Astrocyte (in vitro differentiated cells and primary cell): Measurements from ENCODE around the gene UBR4.

Source experiments
- EZH2 ChIP-seq: IDR thresholded peaks from 2 replicates; pipeline ENCODE4 v1.6.1; 2012; ENCODE audit warnings: mild to moderate bottlenecking, low read length, inconsistent platforms; ENCODE audit not compliant: insufficient read depth
- TF ChIP-seq, protein P1 (sequence below): IDR thresholded peaks from 2 replicates; pipeline ENCODE4 v1.5.1; 2011; ENCODE audit warnings: low read depth, mild to moderate bottlenecking, inconsistent platforms, low read length, moderate library complexity; ENCODE audit not compliant: insufficient read depth

DNA sequence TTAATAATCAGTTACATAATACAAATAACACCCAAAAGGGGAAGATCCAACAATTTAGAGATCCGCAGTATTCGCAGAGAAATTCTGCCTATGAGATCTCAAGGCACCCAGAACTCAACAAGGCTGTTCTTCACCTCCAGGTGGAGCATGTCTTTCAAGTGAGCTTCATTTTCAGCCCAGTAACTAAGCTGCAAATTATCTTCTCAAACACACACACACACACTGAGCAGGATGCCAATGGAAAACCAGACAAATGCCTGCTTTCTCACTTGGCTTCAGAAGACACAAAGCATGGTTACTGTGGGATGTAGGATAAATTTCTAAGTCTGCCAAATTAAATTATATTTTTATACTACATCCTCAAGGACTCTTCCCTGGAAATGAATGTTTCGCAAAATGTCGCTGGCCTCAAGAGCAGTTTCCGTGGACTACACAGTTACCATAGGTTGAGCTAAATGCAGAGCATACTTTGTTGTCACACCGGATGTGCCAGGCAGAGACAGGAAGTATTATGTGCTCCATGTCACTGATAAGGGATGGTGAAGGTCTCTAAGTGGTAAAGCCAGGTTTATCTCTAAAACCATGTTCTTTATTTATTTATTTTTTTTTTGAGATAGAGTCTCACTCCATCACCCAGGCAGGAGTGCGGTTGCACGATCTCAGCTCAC lies 30.3 kb downstream of the UBR4 start:
- TF ChIP-seq, protein P1, sequence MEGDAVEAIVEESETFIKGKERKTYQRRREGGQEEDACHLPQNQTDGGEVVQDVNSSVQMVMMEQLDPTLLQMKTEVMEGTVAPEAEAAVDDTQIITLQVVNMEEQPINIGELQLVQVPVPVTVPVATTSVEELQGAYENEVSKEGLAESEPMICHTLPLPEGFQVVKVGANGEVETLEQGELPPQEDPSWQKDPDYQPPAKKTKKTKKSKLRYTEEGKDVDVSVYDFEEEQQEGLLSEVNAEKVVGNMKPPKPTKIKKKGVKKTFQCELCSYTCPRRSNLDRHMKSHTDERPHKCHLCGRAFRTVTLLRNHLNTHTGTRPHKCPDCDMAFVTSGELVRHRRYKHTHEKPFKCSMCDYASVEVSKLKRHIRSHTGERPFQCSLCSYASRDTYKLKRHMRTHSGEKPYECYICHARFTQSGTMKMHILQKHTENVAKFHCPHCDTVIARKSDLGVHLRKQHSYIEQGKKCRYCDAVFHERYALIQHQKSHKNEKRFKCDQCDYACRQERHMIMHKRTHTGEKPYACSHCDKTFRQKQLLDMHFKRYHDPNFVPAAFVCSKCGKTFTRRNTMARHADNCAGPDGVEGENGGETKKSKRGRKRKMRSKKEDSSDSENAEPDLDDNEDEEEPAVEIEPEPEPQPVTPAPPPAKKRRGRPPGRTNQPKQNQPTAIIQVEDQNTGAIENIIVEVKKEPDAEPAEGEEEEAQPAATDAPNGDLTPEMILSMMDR: peak; percentile 21
- no peak for TF ChIP-seq EZH2
